DMS 273 treated with DMSO at 0.1 percent for 48 hours (cell line): ENCODE measurements around the gene VSTM4.

Experiments used
- DNase-seq: peaks from one replicate; lab custom pipeline; 2025; lab: John Stamatoyannopoulos, UW

Gene VSTM4

GRCh38 chr10:49070701-49071100 is 44.6 kb downstream of the VSTM4 start:
- no peak for DNase-seq

DNA sequence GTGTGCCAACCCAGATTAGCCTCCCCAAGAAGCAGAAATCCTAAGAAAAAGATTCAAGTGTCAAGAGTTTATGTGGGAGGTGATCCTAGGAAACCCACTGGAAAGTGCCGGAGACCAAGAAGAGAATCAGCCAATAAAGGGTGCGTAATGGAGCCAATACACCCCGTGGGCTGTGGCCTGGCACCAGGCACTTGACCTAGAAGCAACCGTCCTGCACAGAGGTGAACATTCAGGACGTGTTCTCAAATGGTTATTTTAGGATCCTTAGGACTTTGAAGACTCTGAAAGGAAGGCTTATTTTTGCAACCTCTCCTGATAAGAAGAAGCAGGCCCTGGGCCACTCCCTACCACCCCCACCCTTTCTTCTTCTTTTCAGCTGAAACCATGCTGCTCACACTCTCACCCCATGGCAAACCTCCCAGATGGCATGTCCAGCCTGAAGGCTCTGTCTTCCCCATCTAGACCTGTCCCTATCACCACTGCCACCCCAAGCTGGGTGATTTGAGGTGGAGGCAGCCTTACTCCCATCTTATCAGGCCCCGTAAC is 46.6 kb downstream of the VSTM4 start:
- no peak for DNase-seq

DNA sequence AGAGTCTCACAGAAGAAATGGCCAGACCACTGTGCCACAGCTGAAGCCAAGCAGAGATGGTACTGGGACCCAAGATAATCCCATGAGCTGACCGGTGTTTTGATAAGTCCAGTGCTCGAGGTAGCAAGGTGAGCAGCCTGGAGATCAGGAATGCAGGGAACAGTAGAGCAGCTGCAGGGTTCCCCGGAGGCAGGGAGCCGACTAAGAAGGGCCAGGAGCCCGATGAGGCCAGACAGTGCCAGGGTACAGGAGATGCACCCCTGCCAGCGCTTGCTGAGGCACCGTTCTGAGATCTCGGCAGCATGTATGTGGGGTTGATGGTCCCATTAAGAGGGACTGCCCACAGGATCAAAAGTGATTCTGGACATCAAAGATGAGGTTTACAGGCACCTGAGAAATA is 47.1 kb downstream of the VSTM4 start:
- DNase-seq: no peak

GRCh38 chr10:49066944-49067730 is 48.2 kb downstream of the VSTM4 start:
- DNase-seq: no peak

DNA sequence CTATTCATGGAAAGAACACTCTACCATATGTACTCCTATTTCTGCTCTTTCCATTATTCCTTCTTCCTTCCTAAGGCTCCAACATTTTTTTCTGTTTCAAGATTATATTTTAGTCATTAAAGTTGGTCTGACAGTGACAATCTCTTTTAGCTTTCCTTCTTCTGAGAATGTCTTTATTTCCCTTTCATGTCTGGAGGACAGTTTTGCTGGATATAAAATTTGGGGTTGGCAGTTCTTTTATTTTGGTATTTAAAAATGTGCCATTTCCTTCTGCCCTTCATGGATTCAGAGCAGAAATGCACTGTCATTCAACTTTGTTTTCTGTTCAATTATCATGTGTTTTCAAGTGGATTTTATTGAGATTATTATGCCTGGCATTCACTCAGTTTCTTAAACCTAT is 53.1 kb downstream of the VSTM4 start:
- DNase-seq: no peak

DNA sequence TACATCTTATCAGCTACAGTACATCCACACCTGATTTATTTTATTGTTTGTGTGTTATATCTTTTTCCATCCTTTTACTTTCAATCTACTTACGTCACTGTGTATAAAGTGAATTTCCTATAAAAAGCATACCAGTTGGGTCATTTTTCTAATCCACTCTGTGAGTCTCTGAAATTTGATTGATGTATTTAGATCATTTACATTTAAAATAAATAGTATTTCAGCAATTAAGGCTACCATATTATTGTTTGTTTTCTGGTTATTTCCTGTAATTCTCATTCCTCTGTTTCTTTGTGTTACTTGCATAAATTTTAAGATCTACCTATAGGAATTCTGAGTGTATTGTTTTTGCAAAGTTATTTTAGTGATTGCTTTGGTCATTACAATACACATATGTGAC is 53.7 kb downstream of the VSTM4 start:
- no peak for DNase-seq

- no peak for DNase-seq
Measured at GRCh38 chr10:49058463-49059255, 56.7 kb downstream of the VSTM4 start.

DNA sequence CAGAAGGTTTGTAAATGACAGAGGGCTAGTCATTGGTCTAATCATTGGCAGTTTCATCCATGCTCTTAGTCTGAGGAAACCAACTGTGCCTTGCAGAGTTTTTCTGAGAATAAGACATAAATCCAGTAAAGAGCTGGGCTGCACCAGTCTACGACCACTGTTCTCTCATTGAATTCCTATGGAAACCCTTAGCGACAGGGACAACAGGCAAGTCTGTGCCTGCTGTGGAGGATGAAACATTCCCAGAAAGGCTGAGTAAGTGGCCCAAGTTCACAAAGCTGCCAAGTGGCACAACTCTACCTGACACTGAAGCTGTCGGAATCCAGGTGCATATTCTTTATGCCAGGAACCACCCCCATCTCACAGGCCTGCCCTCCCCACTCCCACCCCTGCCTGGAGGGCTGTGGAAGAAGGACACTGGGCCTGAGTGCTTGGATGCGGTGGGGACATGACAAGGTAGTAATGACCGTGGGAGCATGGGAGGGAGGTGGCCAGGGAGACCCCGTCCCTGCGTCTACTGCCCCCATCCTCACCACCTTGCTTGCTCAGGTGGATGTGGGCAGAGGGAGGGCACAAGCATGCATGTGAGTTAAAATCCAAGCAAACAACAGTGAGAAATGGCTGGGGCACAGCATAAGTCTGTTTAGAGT is 58.0 kb downstream of the VSTM4 start:
- no peak for DNase-seq

GRCh38 chr10:49056356-49056755 is 59.0 kb downstream of the VSTM4 start:
- no peak for DNase-seq

GRCh38 chr10:49055221-49055849 is 60.0 kb downstream of the VSTM4 start:
- DNase-seq: no peak

DNA sequence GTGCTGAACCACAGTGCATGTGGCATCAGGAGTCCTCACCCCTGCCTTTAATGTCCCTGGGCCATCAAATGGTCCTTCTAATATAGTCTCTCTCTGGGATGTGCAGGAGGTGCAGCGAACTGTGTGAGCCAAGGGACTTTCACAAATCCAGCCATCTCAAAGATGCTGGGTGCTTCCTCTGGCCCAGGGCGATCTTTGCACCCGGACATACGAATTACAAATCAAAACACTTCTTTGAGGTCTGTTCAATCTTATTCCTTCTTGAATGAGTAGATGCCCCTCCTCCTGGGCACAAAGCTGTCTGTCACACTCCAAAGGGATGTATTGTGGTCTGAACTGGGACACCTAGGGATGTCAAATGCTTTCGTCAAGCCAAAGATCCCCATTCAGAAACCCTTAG is 60.6 kb downstream of the VSTM4 start:
- DNase-seq: no peak

DNA sequence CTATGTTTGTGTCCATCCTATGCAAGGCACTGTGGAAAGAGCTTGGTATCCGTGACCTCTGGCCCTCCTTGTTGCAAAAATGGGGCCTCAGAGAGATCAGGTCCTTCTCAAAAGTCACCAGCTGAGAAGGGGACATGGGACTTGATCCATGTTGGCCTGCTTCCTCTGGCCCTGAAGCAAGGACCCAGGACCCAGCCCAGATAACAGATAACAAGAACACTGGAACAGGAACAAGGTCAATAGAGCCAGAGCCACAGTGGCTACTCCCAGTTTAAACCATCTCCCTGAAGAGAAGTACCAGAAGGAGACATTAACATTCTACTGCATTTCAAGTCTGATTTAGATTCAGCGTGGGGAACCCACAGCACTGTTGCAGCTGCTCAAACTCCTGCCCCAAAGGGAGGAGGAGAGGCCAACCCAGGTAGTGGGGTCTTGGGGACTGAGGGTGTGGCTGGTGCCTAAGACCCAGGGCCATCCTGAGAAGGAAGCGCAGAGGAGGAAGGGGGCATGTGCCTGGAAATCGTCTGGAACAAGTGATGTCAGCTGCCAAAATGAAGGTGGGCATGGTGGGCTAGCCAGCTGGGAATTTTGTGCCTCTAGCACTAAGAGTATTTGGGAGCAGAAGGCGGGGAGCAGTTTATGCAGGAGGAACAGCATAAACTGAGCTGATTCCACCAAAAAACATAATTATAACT is 61.2 kb downstream of the VSTM4 start:
- DNase-seq: no peak

- no peak for DNase-seq
Measured at GRCh38 chr10:49053053-49053997, 62.0 kb downstream of the VSTM4 start.

GRCh38 chr10:49052069-49052468 is 63.3 kb downstream of the VSTM4 start:
- DNase-seq: no peak

GRCh38 chr10:49050906-49051305 is 64.4 kb downstream of the VSTM4 start:
- no peak for DNase-seq

- DNase-seq: no peak
Measured at GRCh38 chr10:49050366-49050765, 65.0 kb downstream of the VSTM4 start.

- DNase-seq: no peak
Measured at GRCh38 chr10:49049660-49050059, 65.7 kb downstream of the VSTM4 start.

GRCh38 chr10:49047128-49047639 is 68.1 kb downstream of the VSTM4 start:
- no peak for DNase-seq

GRCh38 chr10:49044293-49045193 is 70.8 kb downstream of the VSTM4 start:
- no peak for DNase-seq
